GM18519 (cell line): Measurements from ENCODE around the gene ZNF226.
A peak's percentile ranks its signal among the peaks of the same experiment; 100 is the strongest.
"Not testable (repeated sequence)": the region's sequence is repeated elsewhere in the genome, so short reads cannot be mapped to it uniquely, and the experiment has no call there.

Source experiments
- ATAC-seq: cut with Tn5 transposase; IDR thresholded peaks from one replicate; pipeline ENCODE4 v1.9.1; 2021; ENCODE audit warnings: mild to moderate bottlenecking, moderate library complexity; ENCODE audit not compliant: unreplicated experiment, low FRiP score

The ZNF226 gene

DNA sequence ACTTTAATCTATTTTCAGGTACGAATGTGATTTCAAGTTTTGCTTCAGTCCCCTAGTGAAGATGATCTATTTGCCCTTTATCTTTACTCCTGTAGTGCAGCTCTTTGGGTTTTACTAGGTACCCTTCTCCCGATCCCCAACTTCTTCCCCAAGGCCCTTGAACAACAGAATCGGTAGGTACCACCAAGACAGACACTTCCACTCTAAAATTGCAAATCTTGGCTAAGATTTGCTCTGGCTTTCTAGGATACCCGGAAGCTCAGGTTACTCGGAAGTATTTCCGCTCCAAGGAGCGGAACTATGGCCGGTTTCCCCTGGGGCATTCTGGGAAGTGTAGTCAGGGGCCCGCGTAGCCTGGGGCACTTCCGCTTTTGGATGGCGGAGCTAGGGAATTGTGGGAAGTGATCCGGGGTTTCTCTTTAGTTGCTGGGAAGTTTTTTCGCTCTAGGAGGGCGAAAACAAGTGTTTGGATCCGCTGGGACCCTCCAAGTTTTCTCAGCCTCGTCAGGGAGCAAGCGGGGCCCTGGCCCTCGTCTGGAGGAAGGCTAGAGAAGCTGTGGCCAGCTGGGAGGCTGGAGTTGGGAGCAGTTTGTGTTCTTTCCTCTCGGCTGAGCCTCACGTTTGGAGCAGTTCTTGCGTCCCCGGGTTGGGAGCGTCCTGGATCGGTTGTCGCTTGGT lies 42.4 kb downstream of the ZNF226 start:
- ATAC-seq = peak; percentile 70

DNA sequence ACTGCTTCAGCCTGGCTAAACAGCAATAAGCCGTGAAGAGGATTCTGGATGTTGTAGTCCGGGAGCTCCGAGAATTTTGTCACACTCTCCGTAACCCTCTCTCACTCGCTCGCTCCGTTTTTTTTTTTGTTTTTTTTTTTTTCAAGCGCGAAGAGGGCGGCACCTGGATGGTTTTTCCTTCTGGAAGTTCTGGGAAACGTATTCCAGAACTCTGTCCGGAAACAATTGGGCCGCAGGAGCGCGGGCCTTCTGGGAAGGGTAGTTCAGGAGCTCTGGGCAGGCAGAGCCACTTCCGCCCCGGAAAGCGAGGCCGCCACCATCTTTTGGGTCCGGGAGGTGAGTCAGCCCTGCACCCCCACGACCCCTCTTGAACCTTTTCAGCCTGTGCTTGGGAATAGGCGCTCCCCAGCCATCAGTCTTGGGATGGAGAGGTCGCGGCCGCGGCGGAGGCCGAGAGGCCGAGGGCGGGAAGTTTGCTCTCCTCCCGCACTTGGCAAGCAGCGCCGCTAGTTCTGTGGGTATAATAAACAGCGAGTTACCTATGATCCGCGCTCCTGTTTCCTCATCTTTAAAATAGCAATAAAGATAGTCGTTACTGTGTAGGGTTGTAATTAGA lies 47.5 kb downstream of the ZNF226 start, which contains the start of gene ZNF227:
ZNF227 (plus strand) TSS at position 283 of the 616 bp plus-strand sequence. CDS start 5,261 bp downstream, outside the sequence.
- ATAC-seq = no peak

DNA sequence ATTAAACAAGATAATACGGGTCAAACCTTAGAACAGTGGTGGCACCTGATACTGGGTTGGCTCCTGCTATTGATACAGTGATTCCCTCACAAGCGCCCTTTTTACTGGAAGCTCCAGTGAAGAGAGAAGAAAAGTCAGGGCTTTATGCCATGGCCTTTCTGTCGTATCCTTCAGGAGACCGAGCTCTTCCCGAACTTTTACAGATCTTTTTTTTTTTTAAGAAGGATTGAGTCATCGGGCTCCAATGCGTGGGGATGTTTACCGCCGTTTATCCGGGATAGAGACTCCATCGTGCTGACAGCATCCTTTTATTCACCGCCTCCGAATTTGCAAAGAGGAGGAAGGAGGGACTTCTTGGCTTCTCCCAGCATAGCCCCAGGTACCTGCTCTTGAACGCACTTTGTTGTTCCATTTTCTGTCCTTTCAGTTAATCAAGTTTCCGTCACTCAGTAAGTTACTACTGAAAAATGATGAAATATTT lies 48.0 kb downstream of the ZNF226 start:
- ATAC-seq = no peak

DNA sequence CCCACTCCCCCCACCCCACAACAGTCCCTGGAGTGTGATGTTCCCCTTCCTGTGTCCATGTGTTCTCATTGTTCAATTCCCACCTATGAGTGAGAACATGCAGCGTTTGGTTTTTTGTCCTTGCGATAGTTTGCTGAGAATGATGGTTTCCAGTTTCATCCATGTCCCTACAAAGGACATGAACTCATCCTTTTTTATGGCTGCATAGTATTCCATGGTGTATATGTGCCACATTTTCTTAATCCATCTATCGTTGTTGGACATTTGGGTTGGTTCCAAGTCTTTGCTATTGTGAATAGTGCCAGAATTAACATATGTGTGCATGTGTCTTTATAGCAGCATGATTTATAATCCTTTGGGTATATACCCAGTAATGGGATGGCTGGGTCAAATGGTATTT lies 55.0 kb downstream of the ZNF226 start:
- ATAC-seq = not testable (repeated sequence)

DNA sequence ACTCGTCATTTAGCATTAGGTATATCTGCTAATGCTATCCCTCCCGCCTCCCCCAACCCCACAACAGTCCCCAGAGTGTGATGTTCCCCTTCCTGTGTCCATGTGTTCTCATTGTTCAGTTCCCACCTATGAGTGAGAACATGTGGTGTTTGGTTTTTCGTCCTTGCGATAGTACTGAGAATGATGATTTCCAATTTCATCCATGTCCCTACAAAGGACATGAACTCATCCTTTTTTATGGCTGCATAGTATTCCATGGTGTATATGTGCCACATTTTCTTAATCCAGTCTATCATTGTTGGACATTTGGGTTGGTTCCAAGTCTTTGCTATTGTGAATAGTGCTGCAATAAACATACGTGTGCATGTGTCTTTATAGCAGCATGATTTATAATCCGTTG lies 55.9 kb downstream of the ZNF226 start:
- ATAC-seq = not testable (repeated sequence)

DNA sequence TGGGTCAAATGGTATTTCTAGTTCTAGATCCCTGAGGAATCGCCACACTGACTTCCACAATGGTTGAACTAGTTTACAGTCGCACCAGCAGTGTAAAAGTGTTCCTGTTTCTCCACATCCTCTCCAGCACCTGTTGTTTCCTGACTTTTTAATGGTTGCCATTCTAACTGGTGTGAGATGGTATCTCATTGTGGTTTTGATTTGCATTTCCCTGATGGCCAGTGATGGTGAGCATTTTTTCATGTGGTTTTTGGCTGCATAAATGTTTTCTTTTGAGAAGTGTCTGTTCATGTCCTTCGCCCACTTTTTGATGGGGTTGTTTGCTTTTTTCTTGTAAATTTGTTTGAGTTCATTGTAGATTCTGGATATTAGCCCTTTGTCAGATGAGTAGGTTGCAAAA lies 56.4 kb downstream of the ZNF226 start:
- ATAC-seq = not testable (repeated sequence)
